Measurements from ENCODE around the gene RPS6KB2.

DNA sequence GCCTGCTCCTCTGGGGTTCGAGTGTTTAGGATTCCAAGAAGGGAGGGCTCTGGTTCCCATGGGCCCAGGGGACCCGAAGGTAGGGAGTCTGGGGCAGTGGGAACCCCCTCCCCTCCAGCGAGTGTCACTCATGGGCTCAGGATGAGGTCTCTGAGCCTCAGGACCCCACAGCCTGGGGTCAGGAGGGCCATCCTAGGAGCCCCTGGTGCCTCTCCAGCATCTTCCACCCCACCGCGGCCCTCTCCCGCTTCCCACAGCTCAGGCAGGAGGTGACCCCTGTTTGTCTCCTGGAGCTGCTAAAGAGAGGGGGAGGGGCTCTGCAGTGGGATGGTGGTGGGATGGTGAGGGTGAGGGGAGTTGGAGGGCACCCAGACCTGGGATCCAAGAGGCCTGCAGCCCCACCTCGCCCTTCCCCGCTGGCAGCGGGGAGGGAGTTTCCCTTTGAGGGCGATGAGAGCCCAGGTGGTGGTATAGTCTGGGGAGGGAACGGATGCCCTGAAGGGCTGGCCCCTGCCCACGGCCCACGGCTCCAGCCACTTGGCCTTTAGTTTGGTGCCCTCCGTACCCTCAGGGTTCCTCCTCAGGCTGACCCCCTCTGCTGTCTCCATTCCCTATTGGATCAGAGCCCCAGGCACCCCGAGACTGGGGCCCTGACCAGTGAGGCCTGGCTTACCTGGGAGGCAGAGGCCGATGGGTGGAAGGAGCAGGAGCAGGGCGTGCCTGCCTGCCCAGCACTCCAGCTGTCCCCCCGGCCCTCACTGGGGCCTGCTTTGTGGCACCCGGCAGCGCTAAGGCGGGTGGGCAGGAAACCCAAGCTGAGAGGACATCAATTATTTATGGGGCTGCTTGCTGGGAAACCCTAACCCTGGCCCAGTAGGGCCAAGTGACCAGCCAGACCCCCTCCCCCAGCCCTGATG, 25.8 kb downstream of the RPS6KB2 start:
- no peak for TF ChIP-seq ZNF207 (IDR thresholded peaks at IDR 0.05; ENCODE audit: borderline replicate concordance)
- TF ChIP-seq, protein P1, sequence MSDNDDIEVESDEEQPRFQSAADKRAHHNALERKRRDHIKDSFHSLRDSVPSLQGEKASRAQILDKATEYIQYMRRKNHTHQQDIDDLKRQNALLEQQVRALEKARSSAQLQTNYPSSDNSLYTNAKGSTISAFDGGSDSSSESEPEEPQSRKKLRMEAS (IDR thresholded peaks at IDR 0.05; ENCODE audit: low read depth, low read length): no peak
- TF ChIP-seq, protein P2, sequence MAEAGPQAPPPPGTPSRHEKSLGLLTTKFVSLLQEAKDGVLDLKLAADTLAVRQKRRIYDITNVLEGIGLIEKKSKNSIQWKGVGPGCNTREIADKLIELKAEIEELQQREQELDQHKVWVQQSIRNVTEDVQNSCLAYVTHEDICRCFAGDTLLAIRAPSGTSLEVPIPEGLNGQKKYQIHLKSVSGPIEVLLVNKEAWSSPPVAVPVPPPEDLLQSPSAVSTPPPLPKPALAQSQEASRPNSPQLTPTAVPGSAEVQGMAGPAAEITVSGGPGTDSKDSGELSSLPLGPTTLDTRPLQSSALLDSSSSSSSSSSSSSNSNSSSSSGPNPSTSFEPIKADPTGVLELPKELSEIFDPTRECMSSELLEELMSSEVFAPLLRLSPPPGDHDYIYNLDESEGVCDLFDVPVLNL (IDR thresholded peaks at IDR 0.05; ENCODE audit: low read depth, low read length): no peak
- TF ChIP-seq, protein P3, sequence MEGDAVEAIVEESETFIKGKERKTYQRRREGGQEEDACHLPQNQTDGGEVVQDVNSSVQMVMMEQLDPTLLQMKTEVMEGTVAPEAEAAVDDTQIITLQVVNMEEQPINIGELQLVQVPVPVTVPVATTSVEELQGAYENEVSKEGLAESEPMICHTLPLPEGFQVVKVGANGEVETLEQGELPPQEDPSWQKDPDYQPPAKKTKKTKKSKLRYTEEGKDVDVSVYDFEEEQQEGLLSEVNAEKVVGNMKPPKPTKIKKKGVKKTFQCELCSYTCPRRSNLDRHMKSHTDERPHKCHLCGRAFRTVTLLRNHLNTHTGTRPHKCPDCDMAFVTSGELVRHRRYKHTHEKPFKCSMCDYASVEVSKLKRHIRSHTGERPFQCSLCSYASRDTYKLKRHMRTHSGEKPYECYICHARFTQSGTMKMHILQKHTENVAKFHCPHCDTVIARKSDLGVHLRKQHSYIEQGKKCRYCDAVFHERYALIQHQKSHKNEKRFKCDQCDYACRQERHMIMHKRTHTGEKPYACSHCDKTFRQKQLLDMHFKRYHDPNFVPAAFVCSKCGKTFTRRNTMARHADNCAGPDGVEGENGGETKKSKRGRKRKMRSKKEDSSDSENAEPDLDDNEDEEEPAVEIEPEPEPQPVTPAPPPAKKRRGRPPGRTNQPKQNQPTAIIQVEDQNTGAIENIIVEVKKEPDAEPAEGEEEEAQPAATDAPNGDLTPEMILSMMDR (IDR thresholded peaks at IDR 0.05 in 2 of 3, conservative IDR thresholded peaks at IDR 0.05 in 1 of 3; ENCODE audit: control insufficient read depth in 2 of 3, extremely low read depth in 1 of 3, insufficient read depth in 1 of 3, low read depth in 3 of 3, low read length in 3 of 3): no peak
